Kidney epithelial cell (primary cell): ENCODE results near the gene NBAS. TPM values are rescaled to one million over a fixed set of nuclear protein-coding genes. Genes with fewer than 3 reads are reported as not detected.
A peak's percentile ranks its signal among the peaks of the same experiment; 100 is the strongest.

ENCODE experiments used
- DNase-seq: peaks from one replicate; pipeline ENCODE4 v3.0.0-alpha.2; 2010; ENCODE audit warnings: low read depth
- H3K27me3 ChIP-seq: 2 replicates; pipeline ENCODE4 v1.6.0; 2011; ENCODE audit warnings: low read length; ENCODE audit not compliant: control insufficient read depth, insufficient read depth
- H3K36me3 ChIP-seq: 2 replicates; pipeline ENCODE4 v1.5.1; 2011; ENCODE audit warnings: low read length; ENCODE audit not compliant: control insufficient read depth, insufficient read depth
- H3K4me3 ChIP-seq: 2 replicates; pipeline ENCODE4 v1.5.1; 2011; ENCODE audit warnings: low read depth, mild to moderate bottlenecking, control low read depth, low read length
- total RNA-seq: library from RNA; depleted of rRNA; stranded (reverse); fragments of >200 nt; gene quantifications from 2 replicates; pipeline ENCODE4 v1.2.3, GENCODE V29; 2015
- TF ChIP-seq, protein P1 (sequence below): IDR thresholded peaks from 2 replicates; pipeline ENCODE4 v1.5.1; 2011; ENCODE audit warnings: mild to moderate bottlenecking, moderate library complexity, low read length, control low read depth, inconsistent platforms; ENCODE audit not compliant: insufficient read depth, poor library complexity, severe bottlenecking

Gene NBAS
- total RNA-seq, 1 donor from 2014 or later: 67.0 TPM

DNA sequence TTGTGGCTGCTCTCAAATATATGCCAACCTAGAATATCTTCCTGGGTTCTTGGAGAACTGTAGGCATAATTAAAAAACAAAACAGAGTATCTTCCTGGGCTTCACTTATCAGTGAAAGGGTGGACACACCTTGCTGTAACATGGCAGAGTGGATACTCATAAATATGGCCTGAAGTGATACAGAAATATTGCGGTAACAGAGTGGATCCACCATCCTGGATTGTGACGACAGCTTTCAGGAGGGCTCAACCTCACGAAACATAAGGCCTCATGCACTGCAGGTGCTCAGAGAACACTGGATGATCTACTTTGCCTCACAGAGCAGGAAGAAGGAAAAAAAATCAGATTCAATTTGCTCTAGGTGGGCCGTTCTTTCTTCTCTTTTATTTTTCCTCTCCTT lies 336.0 kb downstream of the NBAS start:
- Histone ChIP-seq H3K36me3 (no peaks in the 10 kb centered on the region), H3K4me3 (no peak overlapping the region), H3K27me3 (no peaks in the 10 kb centered on the region)
- TF ChIP-seq, protein P1, sequence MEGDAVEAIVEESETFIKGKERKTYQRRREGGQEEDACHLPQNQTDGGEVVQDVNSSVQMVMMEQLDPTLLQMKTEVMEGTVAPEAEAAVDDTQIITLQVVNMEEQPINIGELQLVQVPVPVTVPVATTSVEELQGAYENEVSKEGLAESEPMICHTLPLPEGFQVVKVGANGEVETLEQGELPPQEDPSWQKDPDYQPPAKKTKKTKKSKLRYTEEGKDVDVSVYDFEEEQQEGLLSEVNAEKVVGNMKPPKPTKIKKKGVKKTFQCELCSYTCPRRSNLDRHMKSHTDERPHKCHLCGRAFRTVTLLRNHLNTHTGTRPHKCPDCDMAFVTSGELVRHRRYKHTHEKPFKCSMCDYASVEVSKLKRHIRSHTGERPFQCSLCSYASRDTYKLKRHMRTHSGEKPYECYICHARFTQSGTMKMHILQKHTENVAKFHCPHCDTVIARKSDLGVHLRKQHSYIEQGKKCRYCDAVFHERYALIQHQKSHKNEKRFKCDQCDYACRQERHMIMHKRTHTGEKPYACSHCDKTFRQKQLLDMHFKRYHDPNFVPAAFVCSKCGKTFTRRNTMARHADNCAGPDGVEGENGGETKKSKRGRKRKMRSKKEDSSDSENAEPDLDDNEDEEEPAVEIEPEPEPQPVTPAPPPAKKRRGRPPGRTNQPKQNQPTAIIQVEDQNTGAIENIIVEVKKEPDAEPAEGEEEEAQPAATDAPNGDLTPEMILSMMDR: no peak
- no peak for DNase-seq

DNA sequence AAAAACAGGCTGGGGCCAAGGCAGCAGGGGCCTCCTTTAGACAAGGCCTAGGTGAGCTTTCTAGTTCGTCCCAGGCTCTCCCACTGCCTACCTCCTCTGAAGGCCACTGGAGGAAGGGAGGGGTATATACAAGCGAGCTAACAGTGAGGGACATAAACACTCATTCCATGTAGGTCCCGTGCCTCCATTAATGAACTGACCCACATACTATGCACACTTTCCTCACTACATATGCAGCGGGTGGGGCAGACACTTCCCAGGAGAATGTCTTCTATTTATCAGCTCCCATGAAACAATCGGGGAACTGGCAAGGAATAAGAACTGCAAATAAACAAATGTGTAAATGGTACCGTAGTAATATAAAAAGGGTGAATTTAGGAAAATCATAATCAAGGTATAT lies 336.5 kb downstream of the NBAS start:
- Histone ChIP-seq H3K4me3 (no peak overlapping the region), H3K36me3 (no peaks in the 10 kb centered on the region), H3K27me3 (no peaks in the 10 kb centered on the region)
- TF ChIP-seq, protein P1: no peak
- no peak for DNase-seq

DNA sequence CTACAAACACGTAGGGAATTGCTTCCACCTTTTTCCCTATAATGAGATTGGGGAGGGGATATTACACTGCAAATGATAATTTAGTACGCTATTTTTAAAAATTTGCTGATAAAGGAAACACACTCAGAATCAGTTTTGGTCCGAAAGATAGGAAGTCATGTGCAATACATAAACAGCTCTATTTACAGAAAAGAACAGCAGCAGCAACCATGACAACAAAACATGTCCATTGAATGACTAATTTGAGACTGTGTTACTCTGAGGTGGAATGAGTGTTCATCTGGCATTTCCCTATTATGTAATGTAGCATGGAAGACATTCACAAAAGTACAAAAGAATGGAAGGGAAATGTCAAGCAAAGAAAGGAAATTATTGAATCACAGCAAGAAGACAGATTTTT lies 337.2 kb downstream of the NBAS start:
- Histone ChIP-seq H3K36me3 (no peaks in the 10 kb centered on the region), H3K4me3 (no peak overlapping the region), H3K27me3 (no peaks in the 10 kb centered on the region)
- TF ChIP-seq, protein P1: no peak
- peak; percentile 51 for DNase-seq

DNA sequence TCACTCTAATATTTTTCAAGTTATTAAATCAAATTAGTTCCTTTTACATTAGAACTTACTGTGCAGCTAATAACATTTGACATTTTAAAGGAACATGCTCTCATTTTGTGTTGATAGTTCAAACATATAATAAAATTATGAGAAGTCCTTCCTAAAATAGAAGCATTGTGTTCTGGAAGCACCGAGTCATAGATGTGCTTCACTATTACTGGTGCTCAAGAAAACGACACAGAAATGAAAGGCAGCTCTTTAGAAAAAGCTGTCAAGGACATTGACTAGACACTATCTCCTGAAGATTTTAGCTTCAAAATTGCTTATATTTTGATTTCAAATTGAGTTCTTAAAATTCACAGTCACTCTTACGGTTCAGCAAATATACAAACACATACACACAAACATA lies 338.3 kb downstream of the NBAS start:
- Histone ChIP-seq H3K36me3 (no peaks in the 10 kb centered on the region), H3K27me3 (no peaks in the 10 kb centered on the region), H3K4me3 (no peak overlapping the region)
- DNase-seq: no peak
- TF ChIP-seq, protein P1: no peak

DNA sequence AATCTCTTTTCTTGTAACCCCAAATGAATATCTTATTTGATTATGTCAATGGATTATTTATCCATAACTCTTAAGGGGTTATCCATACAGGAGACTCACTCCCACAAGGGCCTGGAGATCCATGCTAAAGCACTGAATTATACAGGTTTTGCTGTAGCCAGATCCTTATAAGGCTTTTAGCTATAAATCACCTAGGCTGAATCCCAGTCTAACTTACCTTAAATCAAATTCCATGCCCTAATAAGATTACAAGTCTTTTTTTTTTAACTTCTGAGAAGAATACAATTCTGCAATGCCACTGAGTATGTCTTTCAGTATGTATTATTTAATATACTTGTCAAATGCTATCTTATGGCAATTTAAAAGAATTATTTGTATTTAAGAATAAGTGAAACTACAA lies 340.5 kb downstream of the NBAS start:
- TF ChIP-seq, protein P1: no peak
- Histone ChIP-seq H3K4me3 (no peak overlapping the region), H3K27me3 (no peaks in the 10 kb centered on the region), H3K36me3 (no peaks in the 10 kb centered on the region)
- DNase-seq: no peak

DNA sequence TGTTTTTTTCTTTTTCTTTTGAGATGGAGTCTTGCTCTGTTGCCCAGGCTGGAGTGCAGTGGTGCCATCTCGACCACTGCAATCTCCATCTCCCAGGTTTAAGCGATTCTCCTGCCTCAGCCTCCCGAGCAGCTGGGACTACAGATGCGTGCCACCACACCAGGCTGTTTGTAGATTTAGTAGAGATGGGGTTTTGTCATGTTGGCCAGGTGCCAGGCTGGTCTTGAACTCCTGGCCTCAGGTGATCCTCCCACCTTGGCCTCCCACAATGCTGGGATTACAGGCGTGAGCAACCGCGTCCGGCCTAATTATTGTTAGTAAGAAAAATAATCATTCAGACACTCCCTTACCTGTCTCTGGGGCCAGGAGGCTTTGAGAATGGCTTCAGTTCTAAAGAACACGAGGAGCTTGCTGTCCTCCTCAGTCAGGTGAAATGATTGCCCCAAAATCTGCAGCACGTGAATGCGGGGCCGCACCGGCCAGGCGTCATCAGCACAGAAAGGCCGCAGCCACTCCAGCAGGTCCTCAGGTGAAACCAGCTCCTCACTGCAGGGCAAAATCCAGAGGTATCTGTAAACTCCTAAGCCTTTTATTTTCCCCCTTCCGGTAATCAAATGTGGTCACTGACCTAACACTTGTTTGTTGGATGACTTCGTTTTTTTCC lies 342.6 kb downstream of the NBAS start:
- H3K27me3 ChIP-seq: no peaks in the 10 kb centered on the region
- H3K36me3 ChIP-seq: no peaks in the 10 kb centered on the region
- no peak for DNase-seq
- TF ChIP-seq, protein P1: no peak
- no peak overlapping the region for H3K4me3 ChIP-seq
